Ishikawa (cell line): Measurements from ENCODE around the gene SIX6.

Source experiments
- CEBPB ChIP-seq: IDR thresholded peaks from 2 replicates; pipeline ENCODE4 v1.6.1; 2012
- CREB1 ChIP-seq: IDR thresholded peaks from 2 replicates; pipeline ENCODE4 v1.6.1; 2012; ENCODE audit warnings: low read depth
- EGR1 ChIP-seq: IDR thresholded peaks from 2 replicates; pipeline ENCODE4 v1.6.1; 2012
- EP300 ChIP-seq: IDR thresholded peaks from 2 replicates; pipeline ENCODE4 v1.6.1; 2012; ENCODE audit warnings: borderline replicate concordance
- FOXM1 ChIP-seq: IDR thresholded peaks from 2 replicates; pipeline ENCODE4 v1.6.1; 2012; ENCODE audit warnings: low read depth, borderline replicate concordance
- MAX ChIP-seq: IDR thresholded peaks from 2 replicates; pipeline ENCODE4 v1.6.1; 2012
- NFIC ChIP-seq: IDR thresholded peaks from 2 replicates; pipeline ENCODE4 v1.6.1; 2012
- RAD21 ChIP-seq: IDR thresholded peaks from 2 replicates; pipeline ENCODE4 v1.6.1; 2012; ENCODE audit warnings: low read depth
- REST ChIP-seq: IDR thresholded peaks from 2 replicates; pipeline ENCODE4 v1.6.1; 2012; ENCODE audit warnings: low read depth, mild to moderate bottlenecking
- TAF1 ChIP-seq: IDR thresholded peaks from 2 replicates; pipeline ENCODE4 v1.6.1; 2012; ENCODE audit warnings: low read depth, mild to moderate bottlenecking
- TCF12 ChIP-seq: IDR thresholded peaks from 2 replicates; pipeline ENCODE4 v1.6.1; 2012; ENCODE audit warnings: low read depth
- TEAD4 ChIP-seq: IDR thresholded peaks from 2 replicates; pipeline ENCODE4 v1.6.1; 2012
- USF1 ChIP-seq: IDR thresholded peaks from 2 replicates; pipeline ENCODE4 v1.6.1; 2012
- YY1 ChIP-seq: IDR thresholded peaks from 2 replicates; pipeline ENCODE4 v1.6.1; 2012; ENCODE audit warnings: low read depth
- ZBTB7A ChIP-seq: IDR thresholded peaks from 2 replicates; pipeline ENCODE4 v1.6.1; 2012; ENCODE audit warnings: low read depth

The SIX6 gene

GRCh38 chr14:60506985-60507829 is 1.7 kb upstream of the SIX6 start:
- TF ChIP-seq MAX (no peak), RAD21 (no peak), CREB1 (no peak), TAF1 (no peak), FOXM1 (no peak), ZBTB7A (no peak), REST (no peak), YY1 (no peak), CEBPB (no peak), USF1 (no peak), TEAD4 (no peak), NFIC (no peak)

- no peak for TF ChIP-seq NFIC
- TF ChIP-seq FOXM1 = no peak
- no peak for TF ChIP-seq USF1
- no peak for TF ChIP-seq EP300
- no peak for TF ChIP-seq ZBTB7A
- TF ChIP-seq RAD21 = no peak
- TF ChIP-seq EGR1 = no peak
- no peak for TF ChIP-seq MAX
- no peak for TF ChIP-seq TEAD4
- TF ChIP-seq REST = no peak
- TF ChIP-seq CREB1 = no peak
- TF ChIP-seq CEBPB = no peak
- no peak for TF ChIP-seq TAF1
Measured at GRCh38 chr14:60508363-60508706, 611 bp upstream of the SIX6 start.

- no peak for TF ChIP-seq USF1
- TF ChIP-seq TCF12 = no peak
- TF ChIP-seq ZBTB7A = no peak
- no peak for TF ChIP-seq MAX
- no peak for TF ChIP-seq EP300
- TF ChIP-seq YY1 = no peak
- TF ChIP-seq CEBPB = no peak
- no peak for TF ChIP-seq EGR1
- TF ChIP-seq NFIC = no peak
- no peak for TF ChIP-seq RAD21
- TF ChIP-seq TAF1 = no peak
- no peak for TF ChIP-seq REST
- no peak for TF ChIP-seq TEAD4
Measured at GRCh38 chr14:60509438-60510253, 700 bp downstream of the SIX6 start.
